SK-N-SH (cell line): ENCODE data around the gene EML3. TPM values are rescaled to one million over a fixed set of nuclear protein-coding genes. Genes with fewer than 3 reads are reported as not detected.

Experiments used
- CTCF ChIA-PET: fragments of 300-600, 350-600 bp; formaldehyde crosslinking; extraction: SDS; loops from one replicate; lab custom pipeline; 2021; lab: Yijun Ruan, JAX
- POLR2A ChIA-PET: fragments of 350-600 bp; sonication (Branson Sonifier 250); formaldehyde crosslinking; extraction: SDS; loops from one replicate; lab custom pipeline; 2020; ENCODE audit warnings: antibody characterized with exemption, inconsistent platforms; lab: Yijun Ruan, JAX
- DNase-seq: peaks from one replicate; pipeline ENCODE4 v3.0.0; 2012
- H2AFZ ChIP-seq: fragments of 200-600 bp; sonication (generic); 2 replicates; pipeline ENCODE4 v1.8.1; 2016; ENCODE audit warnings: antibody characterized with exemption, mild to moderate bottlenecking, low read depth
- H3F3A ChIP-seq: fragments of 200-600 bp; sonication (generic); replicated peaks from 2 replicates; pipeline ENCODE3; 2016; ENCODE audit warnings: antibody characterized with exemption, mild to moderate bottlenecking; ENCODE audit not compliant: insufficient read depth
- H3K27ac ChIP-seq, 2 experiments: fragments of 200-500 bp in 1 of 2; fragments of 200-600 bp in 1 of 2; sonication (Bioruptor generic) in 1 of 2; sonication (generic), shearing (Covaris generic) in 1 of 2; 2 replicates each; pipeline versions ENCODE4 v1.5.1 to v1.6.1; 2014 to 2016; ENCODE audit warnings: low read depth in 2 of 2, inconsistent platforms in 1 of 2, low read length in 1 of 2, mild to moderate bottlenecking in 1 of 2, mixed read lengths in 1 of 2
- H3K27me3 ChIP-seq: fragments of 200-600 bp; sonication (generic), shearing (Covaris generic); 2 replicates; pipeline ENCODE4 v1.6.1; 2016; ENCODE audit warnings: mixed run types; ENCODE audit not compliant: insufficient read depth
- H3K36me3 ChIP-seq, 2 experiments: fragments of 200-500 bp in 1 of 2; fragments of 200-600 bp in 1 of 2; sonication (Bioruptor generic) in 1 of 2; sonication (generic) in 1 of 2; replicated peaks in 1 of 2; 2 replicates each; pipeline versions ENCODE3 to v1.5.1; 2014 to 2016; ENCODE audit warnings: low read length in 1 of 2, mild to moderate bottlenecking in 1 of 2; ENCODE audit not compliant: insufficient read depth in 2 of 2, control insufficient read depth in 1 of 2
- H3K4me1 ChIP-seq, 2 experiments: fragments of 200-500 bp in 1 of 2; fragments of 200-600 bp in 1 of 2; sonication (Bioruptor generic) in 1 of 2; sonication (generic), shearing (Covaris generic) in 1 of 2; 2 replicates each; pipeline versions ENCODE4 v1.5.1 to v1.6.1; 2014 to 2016; ENCODE audit warnings: low read depth in 1 of 2, low read length in 1 of 2, mixed run types in 1 of 2; ENCODE audit not compliant: insufficient read depth in 2 of 2, control insufficient read depth in 1 of 2
- H3K4me2 ChIP-seq: fragments of 200-600 bp; sonication (generic), shearing (Covaris generic); 2 replicates; pipeline ENCODE4 v1.6.1; 2017; ENCODE audit warnings: mixed run types
- H3K4me3 ChIP-seq, 2 experiments: fragments of 200-500 bp in 1 of 2; fragments of 200-600 bp in 1 of 2; sonication (Bioruptor generic) in 1 of 2; sonication (generic), shearing (Covaris generic) in 1 of 2; 2 replicates each; pipeline versions ENCODE4 v1.5.1 to v1.8.1; 2014 to 2016; ENCODE audit warnings: low read depth in 2 of 2, inconsistent platforms in 1 of 2, low read length in 1 of 2, mild to moderate bottlenecking in 1 of 2, mixed read lengths in 1 of 2, moderate library complexity in 1 of 2
- H3K79me2 ChIP-seq: fragments of 200-600 bp; sonication (generic); 2 replicates; pipeline ENCODE4 v1.8.1; 2017; ENCODE audit warnings: mild to moderate bottlenecking; ENCODE audit not compliant: insufficient read depth
- H3K9ac ChIP-seq: fragments of 200-600 bp; sonication (generic); 2 replicates; pipeline ENCODE4 v1.6.1; 2017; ENCODE audit warnings: mixed run types
- H3K9me2 ChIP-seq: fragments of 200-600 bp; sonication (generic); 2 replicates; pipeline ENCODE4 v1.6.1; 2017; ENCODE audit warnings: mixed run types
- H3K9me3 ChIP-seq: fragments of 200-600 bp; sonication (generic); 2 replicates; pipeline ENCODE4 v1.6.1; 2017; ENCODE audit warnings: mixed run types, mild to moderate bottlenecking, moderate library complexity
- H4K20me1 ChIP-seq: fragments of 200-600 bp; sonication (generic); 2 replicates; pipeline ENCODE4 v1.6.1; 2017; ENCODE audit warnings: mild to moderate bottlenecking, mixed run types; ENCODE audit not compliant: insufficient read depth
- EP300 ChIP-seq, 2 experiments: IDR thresholded peaks; 2 replicates each; pipeline versions ENCODE4 v1.4.0 to v1.6.1; 2012; ENCODE audit warnings: borderline replicate concordance in 1 of 2, low read depth in 1 of 2, low read length in 1 of 2
- EZH2phosphoT487 ChIP-seq: fragments of 200-600 bp; sonication (generic); IDR thresholded peaks from 2 replicates; pipeline ENCODE4 v1.6.1; 2017; ENCODE audit warnings: low read depth, mixed run types, mild to moderate bottlenecking, antibody characterized with exemption, moderate library complexity, borderline replicate concordance
- FOXJ3 ChIP-seq: sonication (generic); formaldehyde crosslinking; IDR thresholded peaks from 2 replicates; pipeline ENCODE4 v1.5.1; 2020; ENCODE audit warnings: mild to moderate bottlenecking, missing genetic modification reagents
- GATA2 ChIP-seq: sonication (generic); formaldehyde crosslinking; IDR thresholded peaks from 2 replicates; pipeline ENCODE4 v1.5.0; 2020; ENCODE audit warnings: mild to moderate bottlenecking, missing genetic modification reagents
- RAD21 ChIP-seq: IDR thresholded peaks from 2 replicates; pipeline ENCODE4 v1.6.1; 2012; ENCODE audit warnings: mild to moderate bottlenecking, low read length
- RFX5 ChIP-seq: IDR thresholded peaks from 2 replicates; pipeline ENCODE4 v1.6.1; 2012; ENCODE audit warnings: mild to moderate bottlenecking, improper control_type of control experiment, low read length
- SIN3A ChIP-seq: IDR thresholded peaks from 2 replicates; pipeline ENCODE4 v1.6.1; 2012; ENCODE audit warnings: low read depth, mild to moderate bottlenecking, low read length, moderate library complexity, borderline replicate concordance
- SMC3 ChIP-seq: IDR thresholded peaks from 2 replicates; pipeline ENCODE4 v1.6.1; 2012; ENCODE audit warnings: low read depth, low read length, improper control_type of control experiment
- TCF12 ChIP-seq: IDR thresholded peaks from 2 replicates; pipeline ENCODE4 v1.4.0; 2012
- ZBTB33 ChIP-seq: IDR thresholded peaks from 2 replicates; pipeline ENCODE4 v1.4.0; 2012; ENCODE audit warnings: low read depth, borderline replicate concordance
- WGBS: methylation state at CpG from one replicate; pipeline ENCODE4 v1.1.6; 2017; ENCODE audit warnings: low lambda C conversion rate; 5-methylcytosine and 5-hydroxymethylcytosine counted together
- polyA plus RNA-seq, 3 experiments: library from polyadenylated mRNA; depleted of rRNA; stranded (reverse); fragments of >200 nt; gene quantifications; 2 replicates each; pipeline ENCODE4 v1.2.3, GENCODE V29; 2012
- TF ChIP-seq, protein P1 (sequence below): IDR thresholded peaks from 2 replicates; pipeline ENCODE4 v1.4.0; 2012; ENCODE audit warnings: low read depth, borderline replicate concordance

EML3 gene
- polyA plus RNA-seq, 1 of the 3 experiments (the other 2 are of a cell fraction): 43.0 TPM

DNA sequence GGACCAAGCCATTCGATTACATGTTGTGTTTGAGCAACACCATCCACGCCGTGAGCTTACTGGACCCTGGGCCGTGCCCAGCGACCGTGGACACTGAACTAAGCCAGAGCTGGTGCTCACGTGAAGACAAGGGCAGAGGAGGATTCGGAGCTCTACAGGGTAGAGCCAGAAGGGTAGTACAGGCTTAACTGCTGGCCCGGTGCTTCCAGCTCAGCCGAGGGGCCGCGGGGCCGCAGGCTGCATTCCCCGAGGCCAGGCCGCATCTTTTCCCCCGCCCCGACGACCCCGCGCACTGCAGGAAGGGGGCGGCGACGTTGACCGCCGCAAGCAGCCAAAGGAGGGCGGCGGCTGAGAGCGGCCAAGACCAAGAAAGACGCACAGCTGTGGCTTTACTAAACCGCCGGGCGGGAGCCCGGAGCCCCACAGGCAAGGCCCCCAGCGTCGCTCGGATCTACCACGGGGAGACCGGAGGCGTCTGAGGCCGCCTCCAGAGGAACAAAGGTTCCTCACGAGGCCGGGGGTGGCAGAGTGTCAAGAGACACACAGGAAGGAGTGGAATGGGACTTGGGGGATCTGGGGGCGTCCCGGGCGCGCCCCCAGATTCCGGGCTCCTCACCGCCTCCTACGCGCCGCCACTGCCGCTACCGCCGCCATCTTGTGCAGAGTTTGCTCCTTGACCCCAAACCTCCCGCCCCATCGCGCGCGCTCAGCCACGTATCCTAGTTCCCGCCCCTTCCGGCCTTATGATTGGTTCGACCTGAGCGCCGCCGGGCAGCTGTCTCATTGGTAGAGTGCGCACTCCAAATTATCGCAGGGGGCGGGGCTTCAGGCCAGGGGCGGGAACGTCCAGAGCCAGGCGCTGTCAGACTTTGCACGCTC lies 33.6 kb upstream of the EML3 start, which contains the start of gene GANAB (continued):
- TF ChIP-seq, protein P1, sequence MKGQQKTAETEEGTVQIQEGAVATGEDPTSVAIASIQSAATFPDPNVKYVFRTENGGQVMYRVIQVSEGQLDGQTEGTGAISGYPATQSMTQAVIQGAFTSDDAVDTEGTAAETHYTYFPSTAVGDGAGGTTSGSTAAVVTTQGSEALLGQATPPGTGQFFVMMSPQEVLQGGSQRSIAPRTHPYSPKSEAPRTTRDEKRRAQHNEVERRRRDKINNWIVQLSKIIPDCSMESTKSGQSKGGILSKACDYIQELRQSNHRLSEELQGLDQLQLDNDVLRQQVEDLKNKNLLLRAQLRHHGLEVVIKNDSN: no peak
- no peak for TF ChIP-seq TCF12
- no peak for TF ChIP-seq EZH2phosphoT487
- no peak; a peak in 1 of 4 replicates for TF ChIP-seq EP300 (IDR thresholded peaks at IDR 0.05; ENCODE audit: borderline replicate concordance in 1 of 2, low read depth in 1 of 2, low read length in 1 of 2)
- TF ChIP-seq ZBTB33: peak; percentile 89
- peak; percentile 90; the same call in 1 of the 2 replicates for TF ChIP-seq SIN3A
- TF ChIP-seq GATA2: no peak
- TF ChIP-seq SMC3: no peak
- TF ChIP-seq RFX5: peak; percentile 45; the same call in 1 of the 2 replicates
- TF ChIP-seq FOXJ3 (CRISPR knock-in tag): no peak

- Histone ChIP-seq H3K36me3 (peaks cover 21 to 39% of the 10 kb centered on the region in 2 experiments), H3K4me2 (peak overlapping the region; percentile 92), H3K4me1 (peaks cover 5 to 8% of the 10 kb centered on the region in 2 experiments; a peak in 2 of 4 replicates), H3F3A (peaks cover 5% of the 10 kb centered on the region), H3K9ac (peak overlapping the region; percentile 97), H3K4me3 (peak overlapping the region; percentile 78 to 87), H4K20me1 (0 out of 2 replicates have a peak, but pooled peaks cover 5% of the 10 kb centered on the region), H3K27ac (peak overlapping the region; percentile 77 to 88), H3K27me3 (no peaks in the 10 kb centered on the region), H3K79me2 (peaks cover 63% of the 10 kb centered on the region), H3K9me3 (no peaks in the 10 kb centered on the region), H3K9me2 (no peaks in the 10 kb centered on the region), H2AFZ (no peak overlapping the region)
- no peak for TF ChIP-seq RAD21
- TF ChIP-seq EP300 (IDR thresholded peaks at IDR 0.05; ENCODE audit: borderline replicate concordance in 1 of 2, low read depth in 1 of 2, low read length in 1 of 2): no peak
- TF ChIP-seq FOXJ3 (CRISPR knock-in tag): no peak
- DNase-seq: peak; percentile 24
- WGBS: 10% methylated on average over 11 of the region's 11 CpGs
- ChIA-PET CTCF (interaction anchor here (0.6 to 1.6 kb wide), 6 partner anchors 20 to 251 kb away, joined by 3 to 5 read pairs (median 4); partner anchors contain the start of genes C11orf98, CSKMT and SLC3A2), POLR2A (interaction anchor here (0.5 to 7.3 kb wide), 8 partner anchors 19 to 1402 kb away, joined by 3 to 52 read pairs (median 4); partner anchors contain the start of genes C11orf98, CSKMT, LBHD1 and MTA2)
Measured at GRCh38 chr11:62645671-62645945, 33.0 kb upstream of the EML3 start.
